Stimulated activated CD4-positive, alpha-beta T cell treated with anti-CD3 and anti-CD28 coated beads, Interleukin-15, amount 100 ng/mL, for 48 hours (primary cell): Measurements from ENCODE around the gene IGSF6.
"Not testable (repeated sequence)": the region's sequence is repeated elsewhere in the genome, so short reads cannot be mapped to it uniquely, and the experiment has no call there.

Experiments used
- DNase-seq, 2 donors: peaks; one replicate each; pipeline ENCODE4 v3.0.0-alpha.2; 2020; ENCODE audit warnings: low read depth in 2 of 2

Gene IGSF6

GRCh38 chr16:21653571-21653970 is 1.2 kb upstream of the IGSF6 start:
- DNase-seq: no peak

- no peak for DNase-seq
Measured at GRCh38 chr16:21651515-21651914, 893 bp downstream of the IGSF6 start.

- no peak for DNase-seq
Measured at GRCh38 chr16:21650521-21650920, 1.9 kb downstream of the IGSF6 start.

- DNase-seq: not testable (repeated sequence)
Measured at GRCh38 chr16:21649826-21650406, 2.5 kb downstream of the IGSF6 start.

GRCh38 chr16:21647562-21648164 is 4.7 kb downstream of the IGSF6 start:
- DNase-seq: no peak

- peak; percentile 72 to 75 for DNase-seq
Measured at GRCh38 chr16:21646721-21647561, 5.5 kb downstream of the IGSF6 start.

- DNase-seq: no peak
Measured at GRCh38 chr16:21646091-21646490, 6.3 kb downstream of the IGSF6 start.

- no peak for DNase-seq
Measured at GRCh38 chr16:21645261-21645721, 7.1 kb downstream of the IGSF6 start.

GRCh38 chr16:21644674-21645073 is 7.7 kb downstream of the IGSF6 start:
- no peak for DNase-seq

- DNase-seq: no peak
Measured at GRCh38 chr16:21643785-21644184, 8.6 kb downstream of the IGSF6 start.

GRCh38 chr16:21642861-21643260 is 9.5 kb downstream of the IGSF6 start:
- DNase-seq: no peak

- DNase-seq: no peak
Measured at GRCh38 chr16:21641916-21642315, 10.5 kb downstream of the IGSF6 start.

GRCh38 chr16:21639493-21639892 is 12.9 kb downstream of the IGSF6 start:
- DNase-seq: no peak

GRCh38 chr16:21638573-21638975 is 13.8 kb downstream of the IGSF6 start:
- peak in 1 of 2 donors; percentile 30 for DNase-seq

GRCh38 chr16:21637032-21637968 is 15.1 kb downstream of the IGSF6 start:
- no peak for DNase-seq

GRCh38 chr16:21635694-21636093 is 16.7 kb downstream of the IGSF6 start:
- not testable (repeated sequence) for DNase-seq

GRCh38 chr16:21634216-21634615 is 18.2 kb downstream of the IGSF6 start:
- no peak for DNase-seq

GRCh38 chr16:21631951-21632575 is 20.3 kb downstream of the IGSF6 start:
- not testable (repeated sequence) for DNase-seq

- DNase-seq: not testable (repeated sequence)
Measured at GRCh38 chr16:21631376-21631775, 21.0 kb downstream of the IGSF6 start.

- DNase-seq: not testable (repeated sequence)
Measured at GRCh38 chr16:21630866-21631265, 21.5 kb downstream of the IGSF6 start.
